Colonic mucosa (tissue), 4 donors: ENCODE data around the gene UGT1A3. TPM values are rescaled to one million over a fixed set of nuclear protein-coding genes. Genes with fewer than 3 reads are reported as not detected.

Experiments
- DNase-seq: peaks from one replicate; pipeline ENCODE4 v3.0.0-alpha.2; 2020
- H3K27ac ChIP-seq: fragments of 200-600 bp; one replicate; pipeline ENCODE4 v1.8.0; 2021
- H3K27me3 ChIP-seq: fragments of 200-600 bp; one replicate; pipeline ENCODE4 v1.8.0; 2021
- H3K36me3 ChIP-seq: fragments of 200-600 bp; one replicate; pipeline ENCODE4 v1.8.0; 2021
- H3K4me1 ChIP-seq: fragments of 200-600 bp; one replicate; pipeline ENCODE4 v1.8.0; 2021; ENCODE audit warnings: mild to moderate bottlenecking
- H3K4me3 ChIP-seq: fragments of 200-600 bp; one replicate; pipeline ENCODE4 v1.8.0; 2021
- H3K9ac ChIP-seq, 2 donors: one replicate each; pipeline ENCODE4 v1.7.0; 2013; ENCODE audit warnings: control low read depth in 2 of 2, low read depth in 2 of 2, low read length in 2 of 2
- H3K9me3 ChIP-seq: fragments of 200-600 bp; one replicate; pipeline ENCODE4 v1.8.0; 2021
- intact Hi-C: fragments of 100-400 bp; cut with DNase I; formaldehyde crosslinking; loops from one replicate; pipeline ENCODE4 v1.14.1; 2022
- total RNA-seq, 2 donors: library from RNA; stranded (reverse); fragmentation: NEBNext Ultra II Directional in 1 of 2; extraction: Animal tissue kit (Norgen Biotek cat#: 25700) in 1 of 2; gene quantifications; one replicate each; pipeline ENCODE4 v1.2.1, GENCODE V29; 2021
- TF ChIP-seq, protein P1 (sequence below): fragments of 200-600 bp; IDR thresholded peaks from one replicate; pipeline ENCODE4 v1.8.0; 2022; ENCODE audit warnings: antibody characterized with exemption, mild to moderate bottlenecking
- donor health status: healthy.
- donor health status: DM: no; HTN: no; CAD: no.
- donor health status: DM: no; HTN: no; CAD: no.

Gene UGT1A3
- 1 to 10 TPM; 1.0 to 1.9 TPM for total RNA-seq

DNA sequence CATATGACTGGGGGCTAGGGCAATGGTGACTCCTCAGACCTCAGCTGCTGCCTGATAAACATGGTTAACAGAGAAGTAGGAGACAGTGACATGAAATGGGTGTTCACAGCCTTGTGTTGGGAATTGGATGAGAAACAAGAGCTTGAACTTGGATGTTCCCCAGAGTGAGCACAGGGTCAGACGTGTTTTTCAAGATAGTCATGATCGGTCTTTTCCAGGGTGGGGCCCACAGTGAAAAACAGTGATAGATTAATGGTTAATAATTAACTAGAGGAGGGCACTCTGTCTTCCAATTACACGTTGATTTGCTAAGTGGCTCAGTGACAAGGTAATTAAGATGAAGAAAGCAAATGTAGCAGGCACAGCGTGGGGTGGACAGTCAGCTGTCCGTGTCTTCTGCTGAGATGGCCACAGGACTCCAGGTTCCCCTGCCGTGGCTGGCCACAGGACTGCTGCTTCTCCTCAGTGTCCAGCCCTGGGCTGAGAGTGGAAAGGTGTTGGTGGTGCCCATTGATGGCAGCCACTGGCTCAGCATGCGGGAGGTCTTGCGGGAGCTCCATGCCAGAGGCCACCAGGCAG lies at the start of gene UGT1A3:
UGT1A3 (plus strand) TSS at position 320 of the 579 bp plus-strand sequence; CDS start at position 405, 85 bp downstream.
- no peaks in the 10 kb centered on the region for H3K9me3 ChIP-seq
- no peaks in the 10 kb centered on the region for H3K27me3 ChIP-seq
- no peaks in the 10 kb centered on the region for H3K4me1 ChIP-seq
- DNase-seq, result no peak
- no peak within 1 kb of the TSS for H3K4me3 ChIP-seq
- no peaks in the 10 kb centered on the region for H3K36me3 ChIP-seq
- TF ChIP-seq, protein P1, sequence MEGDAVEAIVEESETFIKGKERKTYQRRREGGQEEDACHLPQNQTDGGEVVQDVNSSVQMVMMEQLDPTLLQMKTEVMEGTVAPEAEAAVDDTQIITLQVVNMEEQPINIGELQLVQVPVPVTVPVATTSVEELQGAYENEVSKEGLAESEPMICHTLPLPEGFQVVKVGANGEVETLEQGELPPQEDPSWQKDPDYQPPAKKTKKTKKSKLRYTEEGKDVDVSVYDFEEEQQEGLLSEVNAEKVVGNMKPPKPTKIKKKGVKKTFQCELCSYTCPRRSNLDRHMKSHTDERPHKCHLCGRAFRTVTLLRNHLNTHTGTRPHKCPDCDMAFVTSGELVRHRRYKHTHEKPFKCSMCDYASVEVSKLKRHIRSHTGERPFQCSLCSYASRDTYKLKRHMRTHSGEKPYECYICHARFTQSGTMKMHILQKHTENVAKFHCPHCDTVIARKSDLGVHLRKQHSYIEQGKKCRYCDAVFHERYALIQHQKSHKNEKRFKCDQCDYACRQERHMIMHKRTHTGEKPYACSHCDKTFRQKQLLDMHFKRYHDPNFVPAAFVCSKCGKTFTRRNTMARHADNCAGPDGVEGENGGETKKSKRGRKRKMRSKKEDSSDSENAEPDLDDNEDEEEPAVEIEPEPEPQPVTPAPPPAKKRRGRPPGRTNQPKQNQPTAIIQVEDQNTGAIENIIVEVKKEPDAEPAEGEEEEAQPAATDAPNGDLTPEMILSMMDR, result no peak
- no peak within 1 kb of the TSS for H3K9ac ChIP-seq
- intact Hi-C loops, result no loop called here
- no peak within 1 kb of the TSS for H3K27ac ChIP-seq

- Histone ChIP-seq H3K27me3 (no peaks in the 10 kb centered on the region), H3K9me3 (no peaks in the 10 kb centered on the region), H3K9ac (no peak overlapping the region), H3K4me3 (no peak overlapping the region), H3K4me1 (no peaks in the 10 kb centered on the region), H3K27ac (no peak overlapping the region), H3K36me3 (no peaks in the 10 kb centered on the region)
- no peak for DNase-seq
- TF ChIP-seq, protein P1, result no peak
- intact Hi-C loops, result no loop called here
Observed at GRCh38 chr2:233679196-233679595, 49.6 kb upstream of the UGT1A3 start.

DNA sequence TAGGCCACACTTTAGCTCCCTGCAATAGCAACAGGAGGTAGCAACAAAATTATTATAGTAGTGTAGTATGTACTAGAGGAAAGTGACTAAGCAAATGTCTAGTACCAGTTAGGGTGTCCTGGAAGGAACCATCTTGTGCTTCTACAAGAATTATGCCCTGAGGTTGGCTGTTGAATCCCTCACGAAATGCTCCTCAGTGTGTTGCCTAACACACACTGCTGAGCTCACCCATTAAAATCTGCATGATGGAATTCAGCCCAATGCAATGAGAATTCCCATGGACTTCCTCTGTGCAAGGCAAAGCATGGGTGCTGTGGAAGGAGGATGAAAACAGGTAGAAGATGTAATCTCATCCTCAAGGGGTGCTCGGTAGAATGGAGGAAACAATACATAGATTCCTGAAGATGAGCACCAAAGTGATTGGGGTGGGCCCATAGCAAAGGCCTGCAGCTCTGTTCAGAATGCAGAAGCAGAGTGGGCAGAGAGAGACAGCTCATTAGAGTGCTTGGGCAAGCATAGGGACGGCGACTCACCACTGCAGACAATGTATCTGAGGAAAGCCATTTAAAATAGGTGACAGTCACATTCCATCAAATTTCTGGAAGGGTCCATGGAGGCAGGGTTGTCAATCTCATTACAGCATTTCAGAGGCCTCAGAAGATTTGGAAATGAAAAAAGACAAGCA lies 48.3 kb upstream of the UGT1A3 start:
- H3K9ac ChIP-seq, result no peak overlapping the region
- H3K27ac ChIP-seq, result no peak overlapping the region
- intact Hi-C loops, result no loop called here
- TF ChIP-seq, protein P1, result no peak
- H3K27me3 ChIP-seq, result no peaks in the 10 kb centered on the region
- H3K9me3 ChIP-seq, result no peaks in the 10 kb centered on the region
- no peaks in the 10 kb centered on the region for H3K4me1 ChIP-seq
- H3K4me3 ChIP-seq, result no peak overlapping the region
- DNase-seq, result no peak
- no peaks in the 10 kb centered on the region for H3K36me3 ChIP-seq

DNA sequence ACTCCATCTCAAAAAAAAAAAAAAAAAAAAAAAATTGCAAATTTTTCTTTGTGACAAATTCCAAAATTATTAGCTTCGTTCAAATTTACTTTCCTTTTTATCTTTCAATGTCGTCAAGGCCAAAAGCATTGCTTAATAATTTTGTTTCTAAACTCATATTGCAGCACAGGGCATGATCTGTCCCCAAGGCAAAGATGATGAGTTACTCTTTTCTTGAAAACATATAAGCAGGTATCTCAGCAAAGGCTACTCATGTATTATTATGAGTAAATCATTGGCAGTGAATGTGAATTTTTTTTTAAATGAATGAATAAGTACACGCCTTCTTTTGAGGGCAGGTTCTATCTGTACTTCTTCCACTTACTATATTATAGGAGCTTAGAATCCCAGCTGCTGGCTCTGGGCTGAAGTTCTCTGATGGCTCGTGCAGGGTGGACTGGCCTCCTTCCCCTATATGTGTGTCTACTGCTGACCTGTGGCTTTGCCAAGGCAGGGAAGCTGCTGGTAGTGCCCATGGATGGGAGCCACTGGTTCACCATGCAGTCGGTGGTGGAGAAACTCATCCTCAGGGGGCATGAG lies 47.2 kb upstream of the UGT1A3 start, which contains the start of gene UGT1A7:
UGT1A7 (plus strand) TSS at position 381 of the 579 bp plus-strand sequence; CDS start at position 418, 37 bp downstream.
- intact Hi-C loops, result no loop called here
- no peak within 1 kb of the TSS for H3K27ac ChIP-seq

DNA sequence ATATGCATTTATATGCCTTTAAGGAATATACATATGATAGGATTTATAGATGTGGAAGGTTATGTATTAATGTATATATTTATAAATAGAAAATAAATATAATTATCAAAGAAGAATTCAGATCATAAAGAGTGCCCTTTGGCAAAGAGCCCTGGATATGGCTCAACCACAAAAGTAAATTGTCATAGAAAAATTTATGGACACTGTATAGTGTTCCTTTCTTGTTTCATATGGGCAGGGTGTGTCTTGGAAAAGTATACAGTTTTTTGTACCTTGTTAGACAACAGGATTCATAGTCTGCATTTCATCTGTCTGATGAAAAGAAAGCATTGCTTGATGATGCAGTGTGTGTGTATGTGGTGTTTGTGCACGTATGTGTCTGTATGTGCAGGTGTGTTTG lies 44.2 kb upstream of the UGT1A3 start:
- no peaks in the 10 kb centered on the region for H3K4me1 ChIP-seq
- TF ChIP-seq, protein P1, result no peak
- no peak overlapping the region for H3K4me3 ChIP-seq
- H3K36me3 ChIP-seq, result no peaks in the 10 kb centered on the region
- H3K27ac ChIP-seq, result no peak overlapping the region
- no peaks in the 10 kb centered on the region for H3K9me3 ChIP-seq
- H3K9ac ChIP-seq, result no peak overlapping the region
- peak; percentile 53 for DNase-seq
- H3K27me3 ChIP-seq, result no peaks in the 10 kb centered on the region
- intact Hi-C loops, result no loop called here

More for the DNA sequence above, 47.2 kb upstream of the UGT1A3 start, which contains the start of gene UGT1A7:
- H3K4me3 ChIP-seq, result no peak within 1 kb of the TSS
- H3K27me3 ChIP-seq, result no peaks in the 10 kb centered on the region
- no peaks in the 10 kb centered on the region for H3K9me3 ChIP-seq
- H3K36me3 ChIP-seq, result no peaks in the 10 kb centered on the region
- H3K9ac ChIP-seq, result no peak within 1 kb of the TSS
- TF ChIP-seq, protein P1, result no peak
- no peaks in the 10 kb centered on the region for H3K4me1 ChIP-seq
- DNase-seq, result no peak
